WTC11 (cell line): ENCODE results near the gene C1QTNF12. TPM values are rescaled to one million over a fixed set of nuclear protein-coding genes. Genes with fewer than 3 reads are reported as not detected.

Source experiments
- ATAC-seq: fragments of 200-7000 bp; cut with Tn5 transposase; 2 replicates; pipeline ENCODE4 v1.10.0; 2021; ENCODE audit warnings: mild to moderate bottlenecking, moderate library complexity
- CTCF ChIA-PET: fragments of 300-600 bp; sonication (Branson Sonifier 250); formaldehyde crosslinking; loops from one replicate; lab custom pipeline; 2021; ENCODE audit warnings: antibody characterized with exemption; lab: Charles Lee
- POLR2A ChIA-PET: fragments of 350-600 bp; sonication (Branson Sonifier 250); formaldehyde crosslinking; loops from one replicate; lab custom pipeline; 2021; ENCODE audit warnings: antibody characterized with exemption; lab: Charles Lee
- DNase-seq: peaks from one replicate; pipeline ENCODE4 v3.0.0; 2021; ENCODE audit warnings: low spot score
- H3K27ac Mint-ChIP-seq: 2 replicates; pipeline ENCODE4 v1.8.0; 2021; ENCODE audit warnings: mixed read lengths
- H3K27me3 Mint-ChIP-seq: 2 replicates; pipeline ENCODE4 v1.8.0; 2021; ENCODE audit warnings: low read depth, mild to moderate bottlenecking, moderate library complexity, mixed read lengths
- H3K36me3 Mint-ChIP-seq: 2 replicates; pipeline ENCODE4 v1.8.0; 2021; ENCODE audit warnings: mixed read lengths
- H3K4me1 Mint-ChIP-seq: 2 replicates; pipeline ENCODE4 v1.8.0; 2022; ENCODE audit warnings: mixed read lengths
- H3K4me3 Mint-ChIP-seq: 2 replicates; pipeline ENCODE4 v1.8.0; 2021; ENCODE audit warnings: mild to moderate bottlenecking, moderate library complexity, mixed read lengths
- H3K9me3 Mint-ChIP-seq: 2 replicates; pipeline ENCODE4 v1.8.0; 2021; ENCODE audit warnings: mixed read lengths
- ATF1 ChIP-seq: sonication (generic); formaldehyde crosslinking; IDR thresholded peaks from 2 replicates; pipeline ENCODE4 v1.8.1; 2023; ENCODE audit warnings: mild to moderate bottlenecking, moderate library complexity, missing genetic modification reagents
- CDX4 ChIP-seq: fragments of 250-450 bp; sonication (Bioruptor Pico); IDR thresholded peaks from 2 replicates; pipeline ENCODE4 v1.9.0; 2021; ENCODE audit warnings: moderate library complexity, mild to moderate bottlenecking, inconsistent platforms, borderline replicate concordance
- CREB1 ChIP-seq: sonication (generic); formaldehyde crosslinking; IDR thresholded peaks from 2 replicates; pipeline ENCODE4 v1.8.0; 2023; ENCODE audit warnings: mild to moderate bottlenecking, missing genetic modification reagents
- E2F4 ChIP-seq: sonication (generic); formaldehyde crosslinking; IDR thresholded peaks from 2 replicates; pipeline ENCODE4 v1.8.1; 2022; ENCODE audit warnings: low read depth, mild to moderate bottlenecking, moderate library complexity, missing genetic modification reagents, borderline replicate concordance
- ETV6 ChIP-seq: sonication (generic); formaldehyde crosslinking; IDR thresholded peaks from 2 replicates; pipeline ENCODE4 v1.8.1; 2022; ENCODE audit warnings: mild to moderate bottlenecking, missing genetic modification reagents
- HMGA2 ChIP-seq: fragments of 250-450 bp; sonication (Bioruptor Pico); IDR thresholded peaks from 2 replicates; pipeline ENCODE4 v1.4.0; 2021; ENCODE audit warnings: mild to moderate bottlenecking, moderate library complexity
- MAX ChIP-seq: sonication (generic); formaldehyde crosslinking; IDR thresholded peaks from 2 replicates; pipeline ENCODE4 v1.8.0; 2022; ENCODE audit warnings: mild to moderate bottlenecking, missing genetic modification reagents
- NFATC4 ChIP-seq: fragments of 250-450 bp; sonication (Bioruptor Pico); IDR thresholded peaks from 2 replicates; pipeline ENCODE4 v1.9.0; 2021; ENCODE audit warnings: mild to moderate bottlenecking
- NR2C2 ChIP-seq: sonication (generic); formaldehyde crosslinking; IDR thresholded peaks from 2 replicates; pipeline ENCODE4 v1.8.0; 2022; ENCODE audit warnings: mild to moderate bottlenecking, missing genetic modification reagents
- OVOL2 ChIP-seq: fragments of 250-450 bp; sonication (Bioruptor Pico); IDR thresholded peaks from 2 replicates; pipeline ENCODE4 v1.9.0; 2021; ENCODE audit warnings: mild to moderate bottlenecking, borderline replicate concordance
- TEAD4 ChIP-seq: sonication (generic); formaldehyde crosslinking; IDR thresholded peaks from 2 replicates; pipeline ENCODE4 v1.8.0; 2022; ENCODE audit warnings: mild to moderate bottlenecking, missing genetic modification reagents
- ZNF138 ChIP-seq: sonication (generic); formaldehyde crosslinking; conservative IDR thresholded peaks from 2 replicates; pipeline ENCODE4 v1.8.1; 2022; ENCODE audit warnings: mild to moderate bottlenecking, moderate library complexity, missing genetic modification reagents
- ZNF219 ChIP-seq: sonication (generic); formaldehyde crosslinking; IDR thresholded peaks from 2 replicates; pipeline ENCODE4 v1.8.0; 2023; ENCODE audit warnings: missing genetic modification reagents, mild to moderate bottlenecking, borderline replicate concordance
- ZNF232 ChIP-seq: sonication (generic); formaldehyde crosslinking; IDR thresholded peaks from 2 replicates; pipeline ENCODE4 v1.8.0; 2022; ENCODE audit warnings: mild to moderate bottlenecking, missing genetic modification reagents
- ZNF281 ChIP-seq: sonication (generic); formaldehyde crosslinking; IDR thresholded peaks from 2 replicates; pipeline ENCODE4 v1.8.0; 2023; ENCODE audit warnings: mild to moderate bottlenecking, missing genetic modification reagents
- ZNF396 ChIP-seq: fragments of 250-450 bp; sonication (Bioruptor Pico); IDR thresholded peaks from 2 replicates; pipeline ENCODE4 v1.8.0; 2021; ENCODE audit warnings: mild to moderate bottlenecking, moderate library complexity, borderline replicate concordance
- ZNF532 ChIP-seq: fragments of 250-450 bp; sonication (Bioruptor Pico); IDR thresholded peaks from 2 replicates; pipeline ENCODE4 v1.9.0; 2021; ENCODE audit warnings: mild to moderate bottlenecking, borderline replicate concordance
- ZSCAN18 ChIP-seq: fragments of 250-450 bp; sonication (Bioruptor Pico); IDR thresholded peaks from 2 replicates; pipeline ENCODE4 v2.1.2; 2022; ENCODE audit warnings: mild to moderate bottlenecking, moderate library complexity
- total RNA-seq: library from RNA; stranded (reverse); gene quantifications from 3 replicates; pipeline ENCODE4 v1.2.3, GENCODE V29; 2021

The C1QTNF12 gene
- total RNA-seq, 1 experiment from 2014 or later, result 10.3 TPM

GRCh38 chr1:1212780-1213344 lies 33.7 kb downstream of the C1QTNF12 start:
- Mint-ChIP-seq H3K4me3 (no peak overlapping the region), H3K27ac (no peak overlapping the region)
- no peak for ATAC-seq

More at GRCh38 chr1:1212780-1213344, 33.7 kb downstream of the C1QTNF12 start:
- CTCF ChIA-PET, result no interaction called here
- no peaks in the 10 kb centered on the region for H3K9me3 Mint-ChIP-seq
- H3K36me3 Mint-ChIP-seq, result no peaks in the 10 kb centered on the region
- H3K4me1 Mint-ChIP-seq, result no peaks in the 10 kb centered on the region
- no peaks in the 10 kb centered on the region for H3K27me3 Mint-ChIP-seq
- no peak for DNase-seq
- no peak for TF ChIP-seq TEAD4
- TF ChIP-seq ZNF219, result no peak
- no peak for TF ChIP-seq E2F4 (CRISPR knock-in tag)
- TF ChIP-seq ZSCAN18, result no peak
- no peak for TF ChIP-seq ZNF532 (CRISPR knock-in tag)
- TF ChIP-seq ZNF396 (CRISPR knock-in tag), result no peak
- no peak for TF ChIP-seq OVOL2 (CRISPR knock-in tag)
- TF ChIP-seq ZNF138, result no peak
- no peak for TF ChIP-seq NR2C2 (CRISPR knock-in tag)
- no peak for TF ChIP-seq CDX4 (CRISPR knock-in tag)
- no peak for TF ChIP-seq CREB1 (CRISPR knock-in tag)
- TF ChIP-seq ETV6, result no peak
- no peak for TF ChIP-seq ZNF281 (CRISPR knock-in tag)
- no peak for TF ChIP-seq ATF1 (CRISPR knock-in tag)
- TF ChIP-seq NFATC4 (CRISPR knock-in tag), result no peak
- no peak for TF ChIP-seq HMGA2 (CRISPR knock-in tag)
- no peak for TF ChIP-seq MAX (CRISPR knock-in tag)
- no peak for TF ChIP-seq ZNF232 (CRISPR knock-in tag)
- TF ChIP-seq, all 79 proteins: peak for 0
- POLR2A ChIA-PET, result no interaction called here
